GM10266 (cell line): Measurements from ENCODE around the gene CPT1C.

Experiments used
- DNase-seq: peaks from one replicate; pipeline ENCODE4 v3.0.0; 2012; ENCODE audit errors: extremely low spot score
- CTCF ChIP-seq: IDR thresholded peaks from 2 replicates; pipeline ENCODE4 v1.5.1; 2012; ENCODE audit warnings: mild to moderate bottlenecking, low read depth; ENCODE audit not compliant: control insufficient read depth, insufficient read depth; ENCODE audit errors: missing control alignments

CPT1C gene

DNA sequence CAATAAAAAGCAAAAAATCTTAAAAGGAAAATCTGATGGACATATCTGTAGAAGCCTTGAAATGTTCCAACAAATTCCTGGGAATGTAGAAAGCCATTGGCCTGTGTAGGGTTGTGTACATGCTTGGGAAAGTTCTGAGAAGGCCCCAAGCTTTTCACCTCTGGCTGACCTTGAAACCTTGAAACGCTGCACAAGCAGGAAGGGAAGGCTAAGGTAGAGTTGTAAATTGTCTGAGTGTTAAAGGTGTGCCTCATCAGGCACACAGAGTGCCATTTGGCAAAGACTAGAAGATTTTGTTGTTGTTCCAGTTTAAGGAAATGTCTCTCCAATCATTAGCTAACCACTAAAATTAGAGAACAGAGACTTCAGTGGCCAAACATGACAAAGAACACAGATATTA, 61.8 kb downstream of the CPT1C start:
- no peak for DNase-seq
- TF ChIP-seq CTCF: no peak

DNA sequence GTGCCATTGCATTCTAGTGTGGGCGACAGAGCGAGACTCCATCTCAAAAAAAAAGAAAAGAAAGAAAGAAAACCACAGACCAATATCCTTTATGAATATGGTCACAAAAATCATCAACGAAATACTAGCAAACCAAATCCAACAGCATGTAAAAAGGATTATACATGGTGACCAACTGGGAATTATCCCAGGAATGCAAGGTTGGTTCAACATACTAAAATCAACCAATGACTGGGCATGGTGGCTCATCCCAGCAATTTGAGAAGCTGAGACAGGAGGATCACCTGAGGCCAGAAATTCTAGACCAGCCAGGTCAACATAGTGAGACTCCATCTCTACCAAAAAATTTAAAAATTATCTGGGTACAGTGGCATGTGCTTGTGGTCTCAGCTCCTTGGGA, 65.0 kb downstream of the CPT1C start:
- TF ChIP-seq CTCF: no peak
- no peak for DNase-seq

DNA sequence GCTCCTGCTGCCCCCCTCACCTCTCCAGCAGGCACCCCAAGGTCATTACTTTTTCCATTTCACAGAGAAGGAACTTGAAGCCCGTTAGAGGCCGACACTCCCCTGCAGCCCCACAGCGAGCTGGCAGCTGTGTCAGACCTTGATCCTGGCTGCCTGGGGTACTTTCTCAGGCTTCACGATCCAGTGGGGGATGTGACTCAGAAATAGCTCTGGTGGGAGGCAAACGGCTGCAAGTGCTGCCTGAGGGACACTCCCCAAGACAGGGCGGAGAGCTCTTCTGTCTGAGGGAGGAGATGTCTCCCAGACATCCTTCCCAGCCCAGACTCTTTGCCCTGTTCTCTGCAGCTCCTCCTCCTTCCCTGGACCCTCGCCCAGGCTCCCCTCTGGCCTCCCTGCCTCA, 67.4 kb downstream of the CPT1C start:
- no peak for DNase-seq
- no peak for TF ChIP-seq CTCF

- no peak for TF ChIP-seq CTCF
- DNase-seq: no peak
Measured at GRCh38 chr19:49761249-49761624, 70.3 kb downstream of the CPT1C start.

DNA sequence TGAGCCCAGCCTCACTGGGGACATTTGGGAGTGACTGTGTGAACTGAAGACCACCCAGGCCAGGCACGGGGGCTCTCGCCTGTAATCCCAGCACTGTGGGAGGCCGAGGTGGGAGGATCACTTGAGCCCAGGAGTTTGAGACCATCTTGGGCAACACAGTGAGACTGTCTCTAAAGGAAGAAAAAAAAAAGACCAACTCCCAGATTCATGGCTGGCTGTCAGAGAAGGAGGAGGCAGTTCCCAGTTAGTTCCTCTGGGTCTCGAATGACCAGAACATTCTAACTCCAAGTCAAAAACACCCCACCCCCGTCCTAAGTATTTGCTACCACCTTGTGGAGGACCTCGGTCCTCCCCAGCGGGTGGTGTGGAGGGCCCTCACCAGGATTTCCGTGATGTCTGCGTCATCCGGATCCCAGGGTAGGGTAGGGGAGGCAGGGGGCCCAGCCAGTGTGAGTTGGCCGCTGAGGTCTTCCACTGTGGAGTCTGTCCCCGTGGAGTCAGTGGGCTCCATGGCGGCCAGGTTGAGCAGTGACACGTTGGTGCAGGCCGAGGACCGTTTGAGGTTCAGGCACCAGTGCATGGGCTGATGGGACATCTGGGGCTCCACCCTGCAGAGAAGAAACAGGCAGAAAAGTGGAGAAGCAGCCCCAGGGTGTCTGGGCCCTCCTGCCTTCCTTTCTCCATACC, 70.9 kb downstream of the CPT1C start:
- no peak for DNase-seq
- TF ChIP-seq CTCF: no peak

DNA sequence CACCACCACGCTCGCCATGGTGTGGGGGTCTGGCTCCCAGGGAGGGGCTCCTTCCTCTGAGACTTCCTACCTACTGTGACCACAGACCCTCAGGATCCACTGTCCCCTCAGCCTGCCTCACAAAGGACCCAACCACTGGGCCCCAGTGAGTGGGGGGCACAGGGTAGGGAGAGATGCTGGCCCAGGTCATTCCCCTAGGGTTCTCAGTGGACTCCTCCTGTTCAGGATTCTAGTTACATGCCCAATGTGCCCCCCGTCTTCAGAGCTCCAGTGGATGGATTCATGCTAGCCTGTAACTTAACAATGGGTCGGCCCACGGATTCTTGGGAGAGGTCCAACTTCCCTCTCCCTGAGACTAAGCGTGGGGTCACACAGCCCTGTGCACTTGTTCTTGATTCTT, 72.3 kb downstream of the CPT1C start, which contains the start of gene TSKS:
Gene TSKS (minus strand): TSS at position 77 of the 400 bp plus-strand sequence. CDS start 59 bp downstream, at position 18.
- no peak for DNase-seq
- no peak for TF ChIP-seq CTCF
